HepG2 (cell line): Measurements from ENCODE around the gene RPL18. TPM values are rescaled to one million over a fixed set of nuclear protein-coding genes. Genes with fewer than 3 reads are reported as not detected.
A peak's percentile ranks its signal among the peaks of the same experiment; 100 is the strongest.

Source experiments
- ARNTL ChIP-seq: sonication (generic); formaldehyde crosslinking; IDR thresholded peaks from 2 replicates; pipeline ENCODE4 v1.4.0; 2020; ENCODE audit warnings: mild to moderate bottlenecking, missing genetic modification reagents
- ATM ChIP-seq: fragments of 450-650 bp; IDR thresholded peaks from 2 replicates; pipeline ENCODE4 v1.7.1; 2017; ENCODE audit warnings: mild to moderate bottlenecking, borderline replicate concordance
- BORCS8-MEF2B ChIP-seq: sonication (generic); formaldehyde crosslinking; IDR thresholded peaks from 2 replicates; pipeline ENCODE4 v1.8.0; 2022; ENCODE audit warnings: mild to moderate bottlenecking, missing genetic modification reagents
- FIP1L1 ChIP-seq: fragments of 200-400 bp; formaldehyde crosslinking; IDR thresholded peaks from 2 replicates; pipeline ENCODE4 v1.6.1; 2018; ENCODE audit warnings: low read depth, mild to moderate bottlenecking, low read length, moderate library complexity, borderline replicate concordance; ENCODE audit not compliant: insufficient read depth
- KDM5A ChIP-seq: fragments of 200-600 bp; sonication (generic); IDR thresholded peaks from 2 replicates; pipeline ENCODE4 v1.7.0; 2018; ENCODE audit warnings: antibody characterized with exemption, mild to moderate bottlenecking, low read length, borderline replicate concordance
- KLF16 ChIP-seq, 2 experiments: sonication (generic) in 1 of 2; formaldehyde crosslinking in 1 of 2; IDR thresholded peaks; 2 replicates each; pipeline versions ENCODE4 v1.6.1 to v1.8.0; 2016 to 2023; ENCODE audit warnings: missing genetic modification reagents in 2 of 2, missing compliant biosample characterization in 1 of 2
- MTA1 ChIP-seq: sonication (generic); formaldehyde crosslinking; IDR thresholded peaks from 2 replicates; pipeline ENCODE4 v1.4.0; 2020; ENCODE audit warnings: missing genetic modification reagents, mild to moderate bottlenecking, borderline replicate concordance
- MTF2 ChIP-seq: sonication (generic); formaldehyde crosslinking; IDR thresholded peaks from 2 replicates; pipeline ENCODE4 v1.5.0; 2020; ENCODE audit warnings: missing genetic modification reagents, borderline replicate concordance
- SALL2 ChIP-seq: sonication (generic); formaldehyde crosslinking; IDR thresholded peaks from 2 replicates; pipeline ENCODE4 v1.8.1; 2023; ENCODE audit warnings: mild to moderate bottlenecking, missing genetic modification reagents, inconsistent platforms
- SOX6 ChIP-seq, 2 experiments: fragments of 450-650 bp in 1 of 2; sonication (generic) in 1 of 2; formaldehyde crosslinking in 1 of 2; IDR thresholded peaks; 2 replicates each; pipeline versions ENCODE4 v1.4.0 to v1.6.1; 2017 to 2020; ENCODE audit warnings: antibody characterized with exemption in 1 of 2, mild to moderate bottlenecking in 1 of 2, missing genetic modification reagents in 1 of 2
- TARDBP ChIP-seq: sonication (generic); formaldehyde crosslinking; IDR thresholded peaks from 2 replicates; pipeline ENCODE4 v1.8.0; 2022; ENCODE audit warnings: mild to moderate bottlenecking, missing genetic modification reagents
- ZBTB7B ChIP-seq: sonication (generic); formaldehyde crosslinking; IDR thresholded peaks from 2 replicates; pipeline ENCODE4 v1.4.0; 2020; ENCODE audit warnings: missing genetic modification reagents
- ZFX ChIP-seq: sonication (generic); formaldehyde crosslinking; IDR thresholded peaks from 2 replicates; pipeline ENCODE4 v1.4.0; 2020; ENCODE audit warnings: mild to moderate bottlenecking, low read depth, missing genetic modification reagents, moderate library complexity
- ZNF136 ChIP-seq: sonication (generic); formaldehyde crosslinking; IDR thresholded peaks from 2 replicates; pipeline ENCODE4 v1.8.1; 2022; ENCODE audit warnings: low read depth, mild to moderate bottlenecking, moderate library complexity, missing genetic modification reagents
- ZNF383 ChIP-seq: sonication (generic); formaldehyde crosslinking; IDR thresholded peaks from 2 replicates; pipeline ENCODE4 v1.4.0; 2020; ENCODE audit warnings: missing genetic modification reagents, mild to moderate bottlenecking, borderline replicate concordance
- ZNF556 ChIP-seq: sonication (generic); formaldehyde crosslinking; IDR thresholded peaks from 2 replicates; pipeline ENCODE4 v1.4.0; 2020; ENCODE audit warnings: mild to moderate bottlenecking, missing genetic modification reagents, borderline replicate concordance
- ZNF605 ChIP-seq: sonication (generic); formaldehyde crosslinking; IDR thresholded peaks from 2 replicates; pipeline ENCODE4 v1.8.0; 2022; ENCODE audit warnings: mild to moderate bottlenecking, missing genetic modification reagents
- ZNF790 ChIP-seq: sonication (generic); formaldehyde crosslinking; IDR thresholded peaks from 2 replicates; pipeline ENCODE4 v1.8.0; 2022; ENCODE audit warnings: missing genetic modification reagents, mild to moderate bottlenecking, borderline replicate concordance
- polyA plus RNA-seq, 8 experiments: library from polyadenylated mRNA; depleted of rRNA in 3 of 8; stranded (reverse) in 7 of 8; unstranded in 1 of 8; fragments of >200 nt; fragmentation: Illumina TruSeq in 4 of 8; extraction: Trizol in 4 of 8; gene quantifications; 2 replicates each; pipeline versions ENCODE4 v1.2.1 to v1.2.3, GENCODE V29; 2011 to 2016; ENCODE audit warnings: low read depth in 4 of 8, missing spikeins in 1 of 8, mixed read lengths in 1 of 8; ENCODE audit not compliant: insufficient read depth in 1 of 8
- total RNA-seq, 5 experiments: library from RNA; depleted of rRNA; stranded (reverse); fragments of >200 nt; fragmentation: Illumina TruSeq; extraction: Trizol; gene quantifications; 2 replicates each; pipeline ENCODE4 v1.2.3, GENCODE V29; 2016; ENCODE audit warnings: low read depth in 1 of 5
- TF ChIP-seq, protein P1 (sequence below): sonication (generic); formaldehyde crosslinking; IDR thresholded peaks from 2 replicates; pipeline ENCODE4 v1.8.0; 2022; ENCODE audit warnings: mild to moderate bottlenecking, missing genetic modification reagents, borderline replicate concordance
- TF ChIP-seq, protein P2 (sequence below): sonication (generic); formaldehyde crosslinking; IDR thresholded peaks from 2 replicates; pipeline ENCODE4 v1.8.0; 2022; ENCODE audit warnings: mild to moderate bottlenecking, missing genetic modification reagents, moderate library complexity
- TF ChIP-seq, protein P3 (sequence below): IDR thresholded peaks from 2 replicates; pipeline ENCODE4 v1.6.1; 2016; ENCODE audit warnings: missing biosample characterization, missing genetic modification reagents, low read depth
- TF ChIP-seq, protein P4 (sequence below): sonication (generic); formaldehyde crosslinking; IDR thresholded peaks from 2 replicates; pipeline ENCODE4 v1.8.0; 2022; ENCODE audit warnings: low read depth, missing genetic modification reagents

The RPL18 gene
- total and polyA plus RNA-seq, 2 of the 13 experiments (the other 11 are each of a cell fraction or from before 2014, with no cell fraction given): 1,485 to 1,639 TPM

DNA sequence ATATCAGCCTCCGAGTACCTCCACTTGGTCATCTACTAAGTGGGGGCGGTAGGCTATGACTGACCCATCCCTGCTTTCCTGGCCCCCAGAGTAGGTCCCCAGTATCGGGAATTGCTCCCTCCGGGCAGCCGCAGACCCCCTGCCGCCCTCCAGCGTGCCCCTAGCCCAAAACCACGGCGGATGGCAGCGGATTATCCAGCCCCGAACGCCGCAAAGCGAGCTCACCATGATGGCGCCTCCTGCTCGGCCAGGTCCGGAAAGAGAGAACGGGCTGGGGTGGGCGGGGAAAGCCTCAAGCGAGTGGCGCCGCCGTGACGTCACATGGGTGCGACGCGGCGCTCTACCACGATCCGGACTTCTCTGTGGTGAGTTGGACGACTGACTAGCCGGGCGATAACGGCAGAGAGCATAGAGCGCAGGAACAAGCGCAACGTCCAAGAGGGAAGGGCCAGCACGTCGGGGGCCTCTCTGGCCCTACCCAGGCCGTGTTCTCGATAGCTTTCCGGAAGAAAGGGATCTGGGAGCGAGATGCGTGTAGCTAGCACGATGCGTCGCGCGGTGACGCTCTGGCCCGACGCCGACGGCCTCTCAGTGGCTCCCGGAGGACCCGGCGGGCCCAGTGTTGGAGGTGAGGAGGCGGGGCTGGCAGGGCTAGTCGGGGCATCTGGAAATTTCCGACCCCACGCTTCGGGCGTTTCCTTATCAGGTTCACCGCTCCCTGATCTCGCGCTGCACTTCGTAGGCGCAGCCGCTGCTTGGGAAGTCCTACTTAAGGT lies at the start of gene RPL18, which contains the start of gene SPHK2 (continued):
- TF ChIP-seq, protein P1, sequence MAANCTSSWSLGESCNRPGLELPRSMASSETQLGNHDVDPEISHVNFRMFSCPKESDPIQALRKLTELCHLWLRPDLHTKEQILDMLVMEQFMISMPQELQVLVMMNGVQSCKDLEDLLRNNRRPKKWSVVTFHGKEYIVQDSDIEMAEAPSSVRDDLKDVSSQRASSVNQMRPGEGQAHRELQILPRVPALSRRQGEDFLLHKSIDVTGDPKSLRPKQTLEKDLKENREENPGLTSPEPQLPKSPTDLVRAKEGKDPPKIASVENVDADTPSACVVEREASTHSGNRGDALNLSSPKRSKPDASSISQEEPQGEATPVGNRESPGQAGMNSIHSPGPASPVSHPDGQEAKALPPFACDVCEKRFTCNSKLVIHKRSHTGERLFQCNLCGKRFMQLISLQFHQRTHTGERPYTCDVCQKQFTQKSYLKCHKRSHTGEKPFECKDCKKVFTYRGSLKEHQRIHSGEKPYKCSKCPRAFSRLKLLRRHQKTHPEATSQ (CRISPR knock-in tag): no peak
- no peak for TF ChIP-seq SOX6 (IDR thresholded peaks at IDR 0.05)
- peak; percentile 77 for TF ChIP-seq SOX6 (CRISPR knock-in tag; IDR thresholded peaks at IDR 0.05)
- peak; percentile 82 for TF ChIP-seq ZBTB7B (CRISPR knock-in tag)
- TF ChIP-seq ZNF136 (CRISPR knock-in tag): peak; percentile 98
- TF ChIP-seq, protein P2, sequence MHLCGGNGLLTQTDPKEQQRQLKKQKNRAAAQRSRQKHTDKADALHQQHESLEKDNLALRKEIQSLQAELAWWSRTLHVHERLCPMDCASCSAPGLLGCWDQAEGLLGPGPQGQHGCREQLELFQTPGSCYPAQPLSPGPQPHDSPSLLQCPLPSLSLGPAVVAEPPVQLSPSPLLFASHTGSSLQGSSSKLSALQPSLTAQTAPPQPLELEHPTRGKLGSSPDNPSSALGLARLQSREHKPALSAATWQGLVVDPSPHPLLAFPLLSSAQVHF (CRISPR knock-in tag): peak; percentile 91; the same call in 1 of the 2 replicates
- TF ChIP-seq ZNF790: no peak
- peak; percentile 95 for TF ChIP-seq TARDBP (CRISPR knock-in tag)
- TF ChIP-seq, protein P3, sequence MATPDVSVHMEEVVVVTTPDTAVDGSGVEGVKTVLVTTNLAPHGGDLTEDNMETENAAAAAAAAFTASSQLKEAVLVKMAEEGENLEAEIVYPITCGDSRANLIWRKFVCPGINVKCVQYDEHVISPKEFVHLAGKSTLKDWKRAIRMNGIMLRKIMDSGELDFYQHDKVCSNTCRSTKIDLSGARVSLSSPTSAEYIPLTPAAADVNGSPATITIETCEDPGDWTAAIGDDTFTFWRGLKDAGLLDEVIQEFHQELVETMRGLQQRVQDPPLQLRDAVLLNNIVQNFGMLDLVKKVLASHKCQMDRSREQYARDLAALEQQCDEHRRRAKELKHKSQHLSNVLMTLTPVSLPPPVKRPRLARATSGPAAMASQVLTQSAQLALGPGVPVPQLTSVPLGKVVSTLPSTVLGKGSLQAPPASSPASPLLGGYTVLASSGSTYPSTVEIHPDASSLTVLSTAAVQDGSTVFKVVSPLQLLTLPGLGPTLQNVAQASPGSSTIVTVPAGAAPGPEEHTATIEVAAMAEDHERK: peak; percentile 100
- no peak; the same call in 1 of the 2 replicates for TF ChIP-seq MTA1 (CRISPR knock-in tag)
- no peak for TF ChIP-seq ZNF383 (CRISPR knock-in tag)
- no peak for TF ChIP-seq FIP1L1
- no peak; the same call in 1 of the 2 replicates for TF ChIP-seq ZNF556 (CRISPR knock-in tag)
- peak; percentile 52; the same call in 1 of the 2 replicates for TF ChIP-seq BORCS8-MEF2B
- peak; percentile 75; the same call in 1 of the 2 replicates for TF ChIP-seq KDM5A
- peak; percentile 93; the same call in 1 of the 2 replicates for TF ChIP-seq SALL2 (CRISPR knock-in tag)
- TF ChIP-seq ARNTL (CRISPR knock-in tag): peak; percentile 89
- no peak; the same call in 1 of the 2 replicates for TF ChIP-seq ZNF605 (CRISPR knock-in tag)
- TF ChIP-seq MTF2: no peak
- TF ChIP-seq, protein P4, sequence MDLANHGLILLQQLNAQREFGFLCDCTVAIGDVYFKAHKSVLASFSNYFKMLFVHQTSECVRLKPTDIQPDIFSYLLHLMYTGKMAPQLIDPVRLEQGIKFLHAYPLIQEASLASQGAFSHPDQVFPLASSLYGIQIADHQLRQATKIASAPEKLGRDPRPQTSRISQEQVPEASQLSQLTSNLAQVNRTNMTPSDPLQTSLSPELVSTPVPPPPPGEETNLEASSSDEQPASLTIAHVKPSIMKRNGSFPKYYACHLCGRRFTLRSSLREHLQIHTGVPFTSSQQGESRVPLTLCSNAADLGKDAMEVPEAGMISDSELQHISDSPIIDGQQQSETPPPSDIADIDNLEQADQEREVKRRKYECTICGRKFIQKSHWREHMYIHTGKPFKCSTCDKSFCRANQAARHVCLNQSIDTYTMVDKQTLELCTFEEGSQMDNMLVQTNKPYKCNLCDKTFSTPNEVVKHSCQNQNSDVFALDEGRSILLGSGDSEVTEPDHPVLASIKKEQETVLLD (CRISPR knock-in tag): peak; percentile 96
- TF ChIP-seq KLF16 (CRISPR knock-in tag; IDR thresholded peaks at IDR 0.05): peak in 1 of 2 experiments; percentile 99; a peak in 2 of 4 replicates
- TF ChIP-seq ZFX: peak; percentile 83
- no peak for TF ChIP-seq ATM
